Muscle of leg (tissue), 11 donors: ENCODE data around the gene OR10C1. TPM values are rescaled to one million over a fixed set of nuclear protein-coding genes. Genes with fewer than 3 reads are reported as not detected.
"Not testable (repeated sequence)": the region's sequence is repeated elsewhere in the genome, so short reads cannot be mapped to it uniquely, and the experiment has no call there.

Experiments
- DNase-seq: peaks from one replicate; pipeline ENCODE4 v3.0.0; 2013
- H3K27ac ChIP-seq: one replicate; pipeline ENCODE4 v1.5.1; 2013; ENCODE audit warnings: mild to moderate bottlenecking, low read length, control low read depth
- H3K27me3 ChIP-seq: one replicate; pipeline ENCODE4 v1.6.1; 2013; ENCODE audit warnings: low read length; ENCODE audit not compliant: control insufficient read depth, insufficient read depth
- H3K36me3 ChIP-seq: one replicate; pipeline ENCODE4 v1.6.1; 2013; ENCODE audit warnings: low read length; ENCODE audit not compliant: control insufficient read depth, insufficient read depth
- H3K4me1 ChIP-seq: one replicate; pipeline ENCODE4 v1.6.1; 2013; ENCODE audit warnings: low read length; ENCODE audit not compliant: control insufficient read depth, insufficient read depth
- H3K4me3 ChIP-seq: one replicate; pipeline ENCODE4 v1.5.1; 2013; ENCODE audit warnings: low read length, control low read depth
- H3K9me3 ChIP-seq: replicated peaks from 2 replicates; pipeline ENCODE4 v1.6.1; 2013; ENCODE audit warnings: low read depth, low read length; ENCODE audit not compliant: control insufficient read depth
- WGBS: methylation state at CpG from one replicate; pipeline ENCODE4 v1.1.5; 2013; ENCODE audit warnings: missing lambda C conversion rate; ENCODE audit not compliant: insufficient coverage; 5-methylcytosine and 5-hydroxymethylcytosine counted together
- polyA plus RNA-seq, 8 donors: library from polyadenylated mRNA; unstranded; fragments of 120-200 nt; gene quantifications; one replicate each; pipeline versions ENCODE4 v1.2.1 to v1.2.3, GENCODE V29; 2013; ENCODE audit warnings: inconsistent platforms in 1 of 8, low replicate concordance in 1 of 8; ENCODE audit not compliant: insufficient read length in 8 of 8, insufficient read depth in 1 of 8
- total RNA-seq: library from RNA; stranded (reverse); fragments of 120-200 nt; gene quantifications from one replicate; pipeline ENCODE4 v1.2.4, GENCODE V29; 2013

OR10C1 gene
- total and polyA plus RNA-seq, 9 donors, result not detected

GRCh38 chr6:29442719-29443118 is 3.6 kb downstream of the OR10C1 start:
- Histone ChIP-seq H3K9me3 (no peaks in the 10 kb centered on the region), H3K27me3 (no peaks in the 10 kb centered on the region), H3K4me1 (no peaks in the 10 kb centered on the region), H3K4me3 (no peak overlapping the region), H3K36me3 (no peaks in the 10 kb centered on the region), H3K27ac (no peak overlapping the region)
- WGBS, result no CpG with 5 or more reads among the region's 1 CpG
- no peak for DNase-seq

GRCh38 chr6:29444031-29444430 is 4.9 kb downstream of the OR10C1 start:
- not testable (repeated sequence) for H3K4me1 ChIP-seq, H3K36me3 ChIP-seq, DNase-seq, H3K9me3 ChIP-seq, H3K27ac ChIP-seq, H3K4me3 ChIP-seq, H3K27me3 ChIP-seq
- no CpG with 5 or more reads among the region's 1 CpG for WGBS

- peak; percentile 5 for DNase-seq
- Histone ChIP-seq H3K36me3 (no peaks in the 10 kb centered on the region), H3K27ac (no peak overlapping the region), H3K4me3 (no peak overlapping the region), H3K27me3 (no peaks in the 10 kb centered on the region), H3K9me3 (no peaks in the 10 kb centered on the region), H3K4me1 (no peaks in the 10 kb centered on the region)
- WGBS, result no CpG with 5 or more reads among the region's 1 CpG
These were observed 8.6 kb downstream of the OR10C1 start for GRCh38 chr6:29447670-29448069.

- H3K4me1 ChIP-seq, result no peaks in the 10 kb centered on the region
- no peak overlapping the region for H3K27ac ChIP-seq
- no peak overlapping the region for H3K4me3 ChIP-seq
- no peaks in the 10 kb centered on the region for H3K27me3 ChIP-seq
- H3K36me3 ChIP-seq, result no peaks in the 10 kb centered on the region
- WGBS, result no CpG with 5 or more reads among the region's 3 CpGs
- DNase-seq, result no peak
- no peaks in the 10 kb centered on the region for H3K9me3 ChIP-seq
These were observed 12.5 kb downstream of the OR10C1 start for GRCh38 chr6:29451471-29452193.

GRCh38 chr6:29456971-29457370 is 17.9 kb downstream of the OR10C1 start, which contains the start of the genes OR11A1 and OR2H1:
Gene OR11A1 (minus strand): TSS chr6:29457071. CDS start chr6:29427641, 29,430 bp downstream.
Gene OR2H1 (plus strand): TSS chr6:29457155. CDS start chr6:29461770, 4,615 bp downstream.
- no peak within 1 kb of the TSS for H3K27ac ChIP-seq
- no peaks in the 10 kb centered on the region for H3K4me1 ChIP-seq
- H3K9me3 ChIP-seq, result no peaks in the 10 kb centered on the region
- no CpG with 5 or more reads among the region's 2 CpGs for whole genome bisulfite sequencing
- H3K4me3 ChIP-seq, result no peak within 1 kb of the TSS
- H3K36me3 ChIP-seq, result no peaks in the 10 kb centered on the region
- no peak for DNase-seq
- no peaks in the 10 kb centered on the region for H3K27me3 ChIP-seq

- H3K4me1 ChIP-seq, result no peaks in the 10 kb centered on the region
- no peaks in the 10 kb centered on the region for H3K36me3 ChIP-seq
- H3K27ac ChIP-seq, result no peak overlapping the region
- no peak for DNase-seq
- no peaks in the 10 kb centered on the region for H3K9me3 ChIP-seq
- H3K4me3 ChIP-seq, result no peak overlapping the region
- 79% methylated on average over 2 of the region's 5 CpGs for whole genome bisulfite sequencing
- H3K27me3 ChIP-seq, result no peaks in the 10 kb centered on the region
These were observed 22.1 kb downstream of the OR10C1 start for GRCh38 chr6:29461021-29461814.

- H3K27ac ChIP-seq, result no peak overlapping the region
- no peak overlapping the region for H3K4me3 ChIP-seq
- 83% methylated on average over 5 of the region's 6 CpGs for WGBS
- H3K4me1 ChIP-seq, result no peaks in the 10 kb centered on the region
- no peaks in the 10 kb centered on the region for H3K36me3 ChIP-seq
- no peak for DNase-seq
- H3K9me3 ChIP-seq, result no peaks in the 10 kb centered on the region
- no peaks in the 10 kb centered on the region for H3K27me3 ChIP-seq
These were observed 22.9 kb downstream of the OR10C1 start for GRCh38 chr6:29462022-29462421.

- H3K4me3 ChIP-seq, result no peak overlapping the region
- H3K27me3 ChIP-seq, result no peaks in the 10 kb centered on the region
- H3K36me3 ChIP-seq, result no peaks in the 10 kb centered on the region
- DNase-seq, result no peak
- no peaks in the 10 kb centered on the region for H3K9me3 ChIP-seq
- H3K27ac ChIP-seq, result no peak overlapping the region
- WGBS, result no CpG with 5 or more reads among the region's 2 CpGs
- H3K4me1 ChIP-seq, result no peaks in the 10 kb centered on the region
These were observed 26.2 kb downstream of the OR10C1 start for GRCh38 chr6:29465279-29465678.

GRCh38 chr6:29465801-29466200 is 26.7 kb downstream of the OR10C1 start:
- Histone ChIP-seq H3K4me1 (no peaks in the 10 kb centered on the region), H3K36me3 (no peaks in the 10 kb centered on the region), H3K27ac (no peak overlapping the region), H3K9me3 (no peaks in the 10 kb centered on the region), H3K27me3 (peaks cover 2% of the 10 kb centered on the region), H3K4me3 (no peak overlapping the region)
- WGBS, result no CpG with 5 or more reads among the region's 2 CpGs
- peak; percentile 68 for DNase-seq

GRCh38 chr6:29466241-29466640 is 27.1 kb downstream of the OR10C1 start:
- H3K4me3 ChIP-seq, result no peak overlapping the region
- H3K9me3 ChIP-seq, result no peaks in the 10 kb centered on the region
- WGBS, result no CpG with 5 or more reads among the region's 6 CpGs
- no peak overlapping the region for H3K27ac ChIP-seq
- no peaks in the 10 kb centered on the region for H3K4me1 ChIP-seq
- H3K27me3 ChIP-seq, result peaks cover 2% of the 10 kb centered on the region
- DNase-seq, result no peak
- H3K36me3 ChIP-seq, result no peaks in the 10 kb centered on the region
